ENCODE results near the gene OS9.

OS9 gene

GRCh38 chr12:57725851-57726150 lies 31.9 kb downstream of the OS9 start:
- no peak for DNase-seq (ENCODE audit: low read depth)
- H3K4me3 ChIP-seq (ENCODE audit: low read length) = no peak overlapping the region
- TF ChIP-seq, protein P1, sequence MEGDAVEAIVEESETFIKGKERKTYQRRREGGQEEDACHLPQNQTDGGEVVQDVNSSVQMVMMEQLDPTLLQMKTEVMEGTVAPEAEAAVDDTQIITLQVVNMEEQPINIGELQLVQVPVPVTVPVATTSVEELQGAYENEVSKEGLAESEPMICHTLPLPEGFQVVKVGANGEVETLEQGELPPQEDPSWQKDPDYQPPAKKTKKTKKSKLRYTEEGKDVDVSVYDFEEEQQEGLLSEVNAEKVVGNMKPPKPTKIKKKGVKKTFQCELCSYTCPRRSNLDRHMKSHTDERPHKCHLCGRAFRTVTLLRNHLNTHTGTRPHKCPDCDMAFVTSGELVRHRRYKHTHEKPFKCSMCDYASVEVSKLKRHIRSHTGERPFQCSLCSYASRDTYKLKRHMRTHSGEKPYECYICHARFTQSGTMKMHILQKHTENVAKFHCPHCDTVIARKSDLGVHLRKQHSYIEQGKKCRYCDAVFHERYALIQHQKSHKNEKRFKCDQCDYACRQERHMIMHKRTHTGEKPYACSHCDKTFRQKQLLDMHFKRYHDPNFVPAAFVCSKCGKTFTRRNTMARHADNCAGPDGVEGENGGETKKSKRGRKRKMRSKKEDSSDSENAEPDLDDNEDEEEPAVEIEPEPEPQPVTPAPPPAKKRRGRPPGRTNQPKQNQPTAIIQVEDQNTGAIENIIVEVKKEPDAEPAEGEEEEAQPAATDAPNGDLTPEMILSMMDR (conservative IDR thresholded peaks at IDR 0.05; ENCODE audit: low read depth, low read length) = no peak

DNA sequence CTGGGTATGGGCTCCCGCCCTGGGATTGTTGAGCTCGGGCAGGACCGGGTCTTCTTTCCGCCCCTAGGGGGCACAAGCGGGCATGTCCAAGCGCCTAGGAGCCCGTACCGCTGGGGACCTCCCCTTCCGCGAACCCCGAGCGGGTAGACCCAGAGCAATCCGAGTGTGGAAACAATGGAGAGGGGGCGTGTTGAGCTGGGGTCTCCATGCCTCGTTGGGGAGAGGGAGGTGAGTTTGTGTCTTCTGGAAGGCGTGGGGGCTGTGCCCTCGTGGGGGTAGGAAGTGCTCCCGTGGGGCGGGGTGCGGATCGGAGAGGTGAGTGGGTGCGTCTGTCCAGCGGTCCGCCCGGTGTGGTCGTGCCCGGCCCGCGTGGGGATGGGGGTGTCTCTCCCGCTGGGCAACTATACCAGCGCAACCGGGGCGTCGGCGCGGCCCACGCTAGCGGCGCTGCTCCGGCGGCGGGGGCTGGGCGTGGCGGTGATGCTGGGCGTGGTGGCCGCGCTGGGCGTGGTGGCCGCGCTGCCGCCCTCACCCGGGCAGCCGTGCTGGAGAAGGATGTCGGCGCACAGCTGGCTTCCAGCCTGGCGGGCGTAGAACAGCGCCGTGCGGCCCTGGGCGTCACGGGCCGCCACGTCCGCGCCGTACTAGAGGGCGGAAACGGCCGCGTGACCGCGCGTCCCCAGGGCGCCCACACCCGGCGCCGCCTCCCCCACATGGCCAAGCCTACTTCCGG lies 32.4 kb downstream of the OS9 start:
- TF ChIP-seq, protein P1 (conservative IDR thresholded peaks at IDR 0.05; ENCODE audit: low read depth, low read length) = peak; percentile 82
- DNase-seq (ENCODE audit: low read depth) = no peak
- H3K4me3 ChIP-seq (ENCODE audit: low read length) = peak overlapping the region; percentile 57

GRCh38 chr12:57726884-57727757 lies 33.2 kb downstream of the OS9 start:
- H3K4me3 ChIP-seq (ENCODE audit: low read length) = peak overlapping the region; percentile 32
- DNase-seq (ENCODE audit: low read depth) = no peak
- TF ChIP-seq, protein P1 (conservative IDR thresholded peaks at IDR 0.05; ENCODE audit: low read depth, low read length) = peak; percentile 2

GRCh38 chr12:57727758-57728395 lies 33.9 kb downstream of the OS9 start:
- no peak for DNase-seq (ENCODE audit: low read depth)
- TF ChIP-seq, protein P1 (conservative IDR thresholded peaks at IDR 0.05; ENCODE audit: low read depth, low read length) = no peak
- no peak overlapping the region for H3K4me3 ChIP-seq (ENCODE audit: low read length)

DNA sequence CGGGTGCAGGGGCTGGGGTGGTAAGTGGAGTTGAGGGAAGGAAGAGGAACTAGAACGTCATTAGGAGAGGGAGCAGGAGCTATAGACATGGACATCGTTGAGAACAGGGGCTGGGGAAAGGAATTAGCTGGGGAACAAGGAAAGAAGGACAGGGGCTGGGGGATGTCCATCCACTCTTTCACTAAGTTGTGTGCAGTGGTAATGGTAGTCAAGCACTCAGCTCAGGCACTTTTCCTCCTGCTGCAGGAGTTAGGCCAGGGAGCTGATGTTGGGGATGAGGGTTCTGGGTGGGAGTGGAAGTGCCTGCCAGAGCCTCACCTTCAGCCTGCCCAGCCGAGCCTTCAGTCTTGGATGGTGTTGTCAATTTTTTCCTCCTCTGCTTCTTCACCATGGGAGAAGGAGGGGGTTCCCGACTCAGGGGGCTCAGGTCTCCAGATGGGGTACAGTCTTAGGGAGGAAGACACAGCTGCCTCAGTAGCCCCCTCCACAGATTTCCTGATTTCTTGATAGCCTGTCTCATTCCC lies 35.5 kb downstream of the OS9 start:
- no peak for DNase-seq (ENCODE audit: low read depth)
- TF ChIP-seq, protein P1 (conservative IDR thresholded peaks at IDR 0.05; ENCODE audit: low read depth, low read length) = no peak
- H3K4me3 ChIP-seq (ENCODE audit: low read length) = no peak overlapping the region

- no peak for DNase-seq (ENCODE audit: low read depth)
- TF ChIP-seq, protein P1 (conservative IDR thresholded peaks at IDR 0.05; ENCODE audit: low read depth, low read length) = no peak
- no peak overlapping the region for H3K4me3 ChIP-seq (ENCODE audit: low read length)
Measured at GRCh38 chr12:57730336-57731067, 36.6 kb downstream of the OS9 start.

Data from retinal pigment epithelial cell (primary cell).